ENCODE results near the gene GP5. TPM values are rescaled to one million over a fixed set of nuclear protein-coding genes. Genes with fewer than 3 reads are reported as not detected.
A peak's percentile ranks its signal among the peaks of the same experiment; 100 is the strongest.

GP5 gene
- total RNA-seq, 1 experiment from 2014 or later, result 0.21 TPM

- Mint-ChIP-seq H3K4me3 (ENCODE audit: low read depth, unreplicated experiment) (peak overlapping the region; percentile 17), H3K9me3 (ENCODE audit: low read depth, unreplicated experiment) (peaks cover 1% of the 10 kb centered on the region), H3K4me1 (ENCODE audit: low read depth, unreplicated experiment) (peaks cover 20% of the 10 kb centered on the region), H3K27me3 (ENCODE audit: unreplicated experiment) (peaks cover 34% of the 10 kb centered on the region), H3K27ac (ENCODE audit: unreplicated experiment) (no peak overlapping the region), H3K36me3 (ENCODE audit: insufficient read depth, unreplicated experiment) (no peaks in the 10 kb centered on the region)
- no peak for TF ChIP-seq CTCF (IDR thresholded peaks at IDR 0.05; ENCODE audit: unreplicated experiment)
- no peak for DNase-seq
- intact Hi-C loops (cut with micrococcal nuclease; ENCODE audit: unreplicated experiment), result no loop called here
- CTCF ChIA-PET, result interaction anchor here (1.4 to 1.8 kb wide), 4 partner anchors 10 to 62 kb away, joined by 3 to 7 read pairs (median 5); partner anchors contain the start of gene LRRC15
- no TSS peak for BruUV-seq (replicated peaks)
Observed at GRCh38 chr3:194395778-194396538, 3.1 kb downstream of the GP5 start.

- intact Hi-C loops (cut with micrococcal nuclease; ENCODE audit: unreplicated experiment), result no loop called here
- DNase-seq, result peak; percentile 53
- peak overlapping the region; percentile 20 for H3K27ac Mint-ChIP-seq (ENCODE audit: unreplicated experiment)
- H3K36me3 Mint-ChIP-seq (ENCODE audit: insufficient read depth, unreplicated experiment), result no peaks in the 10 kb centered on the region
- peaks cover 20% of the 10 kb centered on the region for H3K4me1 Mint-ChIP-seq (ENCODE audit: low read depth, unreplicated experiment)
- H3K9me3 Mint-ChIP-seq (ENCODE audit: low read depth, unreplicated experiment), result peaks cover 7% of the 10 kb centered on the region
- no peak for TF ChIP-seq CTCF (IDR thresholded peaks at IDR 0.05; ENCODE audit: unreplicated experiment)
- peaks cover 41% of the 10 kb centered on the region for H3K27me3 Mint-ChIP-seq (ENCODE audit: unreplicated experiment)
- no peak overlapping the region for H3K4me3 Mint-ChIP-seq (ENCODE audit: low read depth, unreplicated experiment)
- CTCF ChIA-PET, result interaction anchor here (0.6 to 1.8 kb wide), 9 partner anchors 9 to 548 kb away, joined by 3 to 7 read pairs (median 4); partner anchors contain the start of gene LRRC15
- BruUV-seq (replicated peaks), result no TSS peak
Observed at GRCh38 chr3:194395212-194395611, 3.9 kb downstream of the GP5 start.

- no peak overlapping the region for H3K4me3 Mint-ChIP-seq (ENCODE audit: low read depth, unreplicated experiment)
- CTCF ChIA-PET, result no interaction called here
- peaks cover 20% of the 10 kb centered on the region for H3K4me1 Mint-ChIP-seq (ENCODE audit: low read depth, unreplicated experiment)
- H3K9me3 Mint-ChIP-seq (ENCODE audit: low read depth, unreplicated experiment), result peaks cover 13% of the 10 kb centered on the region
- H3K36me3 Mint-ChIP-seq (ENCODE audit: insufficient read depth, unreplicated experiment), result no peaks in the 10 kb centered on the region
- peaks cover 54% of the 10 kb centered on the region for H3K27me3 Mint-ChIP-seq (ENCODE audit: unreplicated experiment)
- DNase-seq, result no peak
- BruUV-seq (replicated peaks), result no TSS peak
- intact Hi-C loops (cut with micrococcal nuclease; ENCODE audit: unreplicated experiment), result no loop called here
- H3K27ac Mint-ChIP-seq (ENCODE audit: unreplicated experiment), result no peak overlapping the region
- TF ChIP-seq CTCF (IDR thresholded peaks at IDR 0.05; ENCODE audit: unreplicated experiment), result no peak
Observed at GRCh38 chr3:194392576-194392975, 6.5 kb downstream of the GP5 start.

GRCh38 chr3:194390835-194391234 is 8.2 kb downstream of the GP5 start:
- no TSS peak for BruUV-seq (replicated peaks)
- Mint-ChIP-seq H3K27ac (ENCODE audit: unreplicated experiment) (no peak overlapping the region), H3K27me3 (ENCODE audit: unreplicated experiment) (peaks cover 56% of the 10 kb centered on the region), H3K4me3 (ENCODE audit: low read depth, unreplicated experiment) (no peak overlapping the region), H3K4me1 (ENCODE audit: low read depth, unreplicated experiment) (peaks cover 16% of the 10 kb centered on the region), H3K9me3 (ENCODE audit: low read depth, unreplicated experiment) (peaks cover 13% of the 10 kb centered on the region), H3K36me3 (ENCODE audit: insufficient read depth, unreplicated experiment) (no peaks in the 10 kb centered on the region)
- no peak for TF ChIP-seq CTCF (IDR thresholded peaks at IDR 0.05; ENCODE audit: unreplicated experiment)
- CTCF ChIA-PET, result no interaction called here
- no peak for DNase-seq
- intact Hi-C loops (cut with micrococcal nuclease; ENCODE audit: unreplicated experiment), result no loop called here

Data from Calu3 (cell line).